Gastrocnemius medialis (tissue), 4 donors: ENCODE results near the gene RRAS2.

Experiments
- POLR2A ChIP-seq, 2 donors: fragments of 450-650 bp; IDR thresholded peaks; one replicate each; pipeline ENCODE4 v1.6.1; 2017; ENCODE audit warnings: antibody characterized with exemption in 2 of 2, mild to moderate bottlenecking in 2 of 2, moderate library complexity in 2 of 2
- TF ChIP-seq, protein P1 (sequence below), 5 experiments: fragments of 450-650 bp in 3 of 5; fragments of 200-600 bp in 2 of 5; sonication (generic) in 2 of 5; IDR thresholded peaks in 4 of 5; conservative IDR thresholded peaks in 1 of 5; 1 replicate in 4 of 5; 2 replicates in 1 of 5; pipeline ENCODE4 v1.5.1; 2016 to 2019; ENCODE audit warnings: antibody characterized with exemption in 5 of 5, mild to moderate bottlenecking in 3 of 5, moderate library complexity in 3 of 5

- TF ChIP-seq POLR2A (IDR thresholded peaks at IDR 0.05), result no peak
- TF ChIP-seq, protein P1, sequence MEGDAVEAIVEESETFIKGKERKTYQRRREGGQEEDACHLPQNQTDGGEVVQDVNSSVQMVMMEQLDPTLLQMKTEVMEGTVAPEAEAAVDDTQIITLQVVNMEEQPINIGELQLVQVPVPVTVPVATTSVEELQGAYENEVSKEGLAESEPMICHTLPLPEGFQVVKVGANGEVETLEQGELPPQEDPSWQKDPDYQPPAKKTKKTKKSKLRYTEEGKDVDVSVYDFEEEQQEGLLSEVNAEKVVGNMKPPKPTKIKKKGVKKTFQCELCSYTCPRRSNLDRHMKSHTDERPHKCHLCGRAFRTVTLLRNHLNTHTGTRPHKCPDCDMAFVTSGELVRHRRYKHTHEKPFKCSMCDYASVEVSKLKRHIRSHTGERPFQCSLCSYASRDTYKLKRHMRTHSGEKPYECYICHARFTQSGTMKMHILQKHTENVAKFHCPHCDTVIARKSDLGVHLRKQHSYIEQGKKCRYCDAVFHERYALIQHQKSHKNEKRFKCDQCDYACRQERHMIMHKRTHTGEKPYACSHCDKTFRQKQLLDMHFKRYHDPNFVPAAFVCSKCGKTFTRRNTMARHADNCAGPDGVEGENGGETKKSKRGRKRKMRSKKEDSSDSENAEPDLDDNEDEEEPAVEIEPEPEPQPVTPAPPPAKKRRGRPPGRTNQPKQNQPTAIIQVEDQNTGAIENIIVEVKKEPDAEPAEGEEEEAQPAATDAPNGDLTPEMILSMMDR (IDR thresholded peaks at IDR 0.05 in 4 of 5, conservative IDR thresholded peaks at IDR 0.05 in 1 of 5), result no peak
Measured at GRCh38 chr11:14350215-14350614, 8.8 kb downstream of the RRAS2 start.
